H1 (cell line): ENCODE data around the gene ETV5.

Experiments
- CHD2 ChIP-seq: IDR thresholded peaks from 2 replicates; pipeline ENCODE4 v1.6.1; 2012; ENCODE audit warnings: low read length, improper control_type of control experiment
- GABPA ChIP-seq: IDR thresholded peaks from 2 replicates; pipeline ENCODE4 v1.6.1; 2011; ENCODE audit warnings: mild to moderate bottlenecking, low read length, moderate library complexity, borderline replicate concordance; ENCODE audit not compliant: insufficient read depth
- POLR2AphosphoS5 ChIP-seq: IDR thresholded peaks from 2 replicates; pipeline ENCODE4 v1.6.1; 2011; ENCODE audit warnings: low read depth, low read length
- SIN3A ChIP-seq, 2 experiments: IDR thresholded peaks in 1 of 2; conservative IDR thresholded peaks in 1 of 2; 2 replicates each; pipeline ENCODE4 v1.6.1; 2011 to 2012; ENCODE audit warnings: low read length in 2 of 2, improper control_type of control experiment in 1 of 2, low read depth in 1 of 2, mild to moderate bottlenecking in 1 of 2
- SIRT6 ChIP-seq: IDR thresholded peaks from one replicate; pipeline ENCODE4 v1.7.1; 2012; ENCODE audit warnings: low read length, inconsistent platforms
- YY1 ChIP-seq: IDR thresholded peaks from 2 replicates; pipeline ENCODE4 v1.6.1; 2011; ENCODE audit warnings: low read depth, mild to moderate bottlenecking, low read length
- TF ChIP-seq, protein P1 (sequence below), 3 experiments: IDR thresholded peaks; 1 replicate in 2 of 3; 2 replicates in 1 of 3; pipeline versions ENCODE4 v1.5.1 to v1.6.1; 2011; ENCODE audit warnings: low read length in 3 of 3, mild to moderate bottlenecking in 3 of 3, inconsistent platforms in 2 of 3, low read depth in 1 of 3, moderate library complexity in 1 of 3; ENCODE audit not compliant: insufficient read depth in 1 of 3; ENCODE audit errors: control extremely low read depth in 1 of 3

DNA sequence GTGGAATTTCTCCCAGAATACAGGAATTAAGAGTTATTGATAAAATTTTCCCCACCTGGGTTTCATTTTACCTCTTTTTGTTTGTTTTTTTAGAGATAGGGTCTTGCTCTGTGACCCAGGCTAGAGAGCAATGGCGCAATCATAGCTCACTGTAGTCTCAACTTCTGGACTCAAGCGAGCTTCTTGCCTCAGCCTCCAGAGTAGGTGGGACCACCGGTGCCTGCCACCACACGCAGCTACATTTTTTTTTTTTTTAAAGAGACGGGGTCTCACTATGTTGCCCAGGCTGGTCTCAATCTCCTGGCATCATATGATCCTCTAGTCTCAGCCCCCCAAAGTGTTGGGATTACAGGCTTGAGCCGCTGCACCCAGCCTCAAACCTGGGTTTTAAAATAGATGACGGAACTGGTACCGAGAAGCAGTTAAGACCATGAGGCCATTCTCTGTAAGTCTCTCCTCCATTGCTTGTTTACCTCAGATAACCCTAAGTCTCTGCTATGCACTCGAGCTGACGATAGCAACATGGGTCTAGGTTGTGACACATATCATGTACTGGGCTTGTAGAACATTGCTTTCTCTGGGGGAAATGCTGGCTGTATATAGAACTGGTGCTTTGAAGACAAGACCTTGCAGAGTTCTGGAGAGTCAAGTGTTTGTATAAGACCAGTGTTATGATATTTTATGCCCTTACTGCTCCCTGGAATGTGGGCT lies 16.4 kb downstream of the ETV5 start:
- TF ChIP-seq, protein P1, sequence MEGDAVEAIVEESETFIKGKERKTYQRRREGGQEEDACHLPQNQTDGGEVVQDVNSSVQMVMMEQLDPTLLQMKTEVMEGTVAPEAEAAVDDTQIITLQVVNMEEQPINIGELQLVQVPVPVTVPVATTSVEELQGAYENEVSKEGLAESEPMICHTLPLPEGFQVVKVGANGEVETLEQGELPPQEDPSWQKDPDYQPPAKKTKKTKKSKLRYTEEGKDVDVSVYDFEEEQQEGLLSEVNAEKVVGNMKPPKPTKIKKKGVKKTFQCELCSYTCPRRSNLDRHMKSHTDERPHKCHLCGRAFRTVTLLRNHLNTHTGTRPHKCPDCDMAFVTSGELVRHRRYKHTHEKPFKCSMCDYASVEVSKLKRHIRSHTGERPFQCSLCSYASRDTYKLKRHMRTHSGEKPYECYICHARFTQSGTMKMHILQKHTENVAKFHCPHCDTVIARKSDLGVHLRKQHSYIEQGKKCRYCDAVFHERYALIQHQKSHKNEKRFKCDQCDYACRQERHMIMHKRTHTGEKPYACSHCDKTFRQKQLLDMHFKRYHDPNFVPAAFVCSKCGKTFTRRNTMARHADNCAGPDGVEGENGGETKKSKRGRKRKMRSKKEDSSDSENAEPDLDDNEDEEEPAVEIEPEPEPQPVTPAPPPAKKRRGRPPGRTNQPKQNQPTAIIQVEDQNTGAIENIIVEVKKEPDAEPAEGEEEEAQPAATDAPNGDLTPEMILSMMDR (IDR thresholded peaks at IDR 0.05; ENCODE audit: control extremely low read depth in 1 of 3, insufficient read depth in 1 of 3, low read depth in 1 of 3, low read length in 3 of 3): no peak
- TF ChIP-seq SIN3A (conservative IDR thresholded peaks at IDR 0.05 in 1 of 2, IDR thresholded peaks at IDR 0.05 in 1 of 2; ENCODE audit: low read depth in 1 of 2, low read length in 2 of 2): no peak
- TF ChIP-seq GABPA: no peak
- TF ChIP-seq CHD2: no peak
- TF ChIP-seq SIRT6: no peak
- no peak for TF ChIP-seq POLR2AphosphoS5
- no peak for TF ChIP-seq YY1
